IPS-11a (cell line): ENCODE data around the gene MMP24.
"Not testable (repeated sequence)": the region's sequence is repeated elsewhere in the genome, so short reads cannot be mapped to it uniquely, and the experiment has no call there.

Experiments used
- H3K4me3 ChIP-seq: one replicate; pipeline ENCODE4 v1.5.1; 2013; ENCODE audit warnings: low read depth, low read length, control low read depth

The MMP24 gene

DNA sequence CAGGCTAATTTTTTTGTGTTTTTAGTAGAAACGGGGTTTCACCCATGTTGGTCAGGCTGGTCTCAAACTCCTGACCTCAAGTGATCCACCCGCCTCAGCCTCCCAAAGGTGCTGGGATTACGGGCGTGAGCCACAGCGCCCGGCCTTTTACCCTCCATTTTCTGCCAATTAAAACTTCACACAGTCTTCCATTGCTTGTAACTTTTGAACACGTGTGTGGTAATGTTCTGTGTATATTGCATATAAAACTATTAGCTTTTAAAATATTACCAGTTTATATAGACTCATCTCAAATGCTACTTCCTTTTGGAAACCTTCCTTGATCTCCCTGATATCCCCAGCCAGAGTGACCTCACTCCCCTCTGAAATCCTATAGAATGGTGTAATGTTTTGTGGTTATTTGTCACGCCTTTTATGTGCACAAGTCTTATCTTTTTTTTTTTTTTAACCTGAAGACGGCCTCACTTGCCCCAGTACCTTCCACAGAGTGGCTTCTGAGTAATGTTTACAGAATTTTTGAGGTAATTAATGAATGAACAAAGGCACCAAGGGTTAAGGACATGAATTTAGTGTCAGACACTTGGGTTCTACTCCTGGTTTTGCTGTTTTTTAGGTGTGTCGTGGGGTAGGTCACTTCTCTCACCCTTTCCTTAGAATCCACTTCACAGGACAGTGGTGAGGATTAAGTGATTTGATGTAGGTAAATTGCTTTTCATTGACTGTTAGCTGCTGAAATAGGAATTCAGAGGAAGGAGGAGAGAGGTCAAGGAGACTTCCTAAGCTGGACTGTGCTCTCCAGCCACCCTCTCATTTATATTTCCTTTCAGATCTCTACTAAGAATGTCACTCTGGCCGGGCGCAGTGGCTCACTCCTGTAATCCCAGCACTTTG lies 11.2 kb upstream of the MMP24 start:
- no peak overlapping the region for H3K4me3 ChIP-seq

DNA sequence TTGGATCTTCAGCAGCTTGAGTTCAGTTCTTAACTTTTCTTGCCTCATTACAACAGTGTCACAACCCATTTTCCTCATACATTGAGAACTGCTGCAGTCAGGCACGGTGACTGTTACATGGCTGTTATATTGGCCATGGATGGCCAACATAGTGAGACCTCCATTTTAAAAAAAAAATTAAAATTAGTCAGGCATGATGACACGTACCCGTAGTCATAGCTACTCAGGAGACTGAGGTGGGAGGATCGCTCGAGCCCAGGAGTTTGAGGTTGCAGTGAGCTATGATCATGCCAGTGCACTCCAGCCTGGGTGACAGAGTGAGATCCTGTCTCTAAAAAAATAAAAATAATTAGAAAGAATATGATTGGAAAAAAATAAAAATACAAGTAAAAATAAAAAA lies 9.9 kb upstream of the MMP24 start:
- H3K4me3 ChIP-seq = no peak overlapping the region

DNA sequence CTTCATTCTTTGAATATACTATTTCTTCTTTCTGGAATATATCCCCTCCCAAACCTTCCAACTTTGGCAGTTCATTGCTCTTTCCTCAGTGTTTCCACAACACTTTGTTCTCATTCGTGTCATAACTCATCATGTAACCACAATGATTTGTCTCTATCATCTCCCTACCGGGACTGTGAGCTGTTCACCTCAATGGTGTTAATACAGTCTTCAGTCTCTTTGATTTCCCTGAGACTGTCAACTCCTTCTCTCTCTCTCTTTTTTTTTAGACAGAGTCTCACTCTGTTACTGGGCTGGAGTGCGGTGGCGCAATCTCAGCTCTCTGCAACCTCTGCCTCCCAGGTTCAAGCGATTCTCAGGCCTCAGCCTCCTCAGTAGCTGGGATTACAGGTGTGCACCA lies 2.5 kb upstream of the MMP24 start:
- H3K4me3 ChIP-seq = no peak overlapping the region

- H3K4me3 ChIP-seq = no peak overlapping the region
Measured at GRCh38 chr20:35224536-35224935, 2.0 kb upstream of the MMP24 start.

DNA sequence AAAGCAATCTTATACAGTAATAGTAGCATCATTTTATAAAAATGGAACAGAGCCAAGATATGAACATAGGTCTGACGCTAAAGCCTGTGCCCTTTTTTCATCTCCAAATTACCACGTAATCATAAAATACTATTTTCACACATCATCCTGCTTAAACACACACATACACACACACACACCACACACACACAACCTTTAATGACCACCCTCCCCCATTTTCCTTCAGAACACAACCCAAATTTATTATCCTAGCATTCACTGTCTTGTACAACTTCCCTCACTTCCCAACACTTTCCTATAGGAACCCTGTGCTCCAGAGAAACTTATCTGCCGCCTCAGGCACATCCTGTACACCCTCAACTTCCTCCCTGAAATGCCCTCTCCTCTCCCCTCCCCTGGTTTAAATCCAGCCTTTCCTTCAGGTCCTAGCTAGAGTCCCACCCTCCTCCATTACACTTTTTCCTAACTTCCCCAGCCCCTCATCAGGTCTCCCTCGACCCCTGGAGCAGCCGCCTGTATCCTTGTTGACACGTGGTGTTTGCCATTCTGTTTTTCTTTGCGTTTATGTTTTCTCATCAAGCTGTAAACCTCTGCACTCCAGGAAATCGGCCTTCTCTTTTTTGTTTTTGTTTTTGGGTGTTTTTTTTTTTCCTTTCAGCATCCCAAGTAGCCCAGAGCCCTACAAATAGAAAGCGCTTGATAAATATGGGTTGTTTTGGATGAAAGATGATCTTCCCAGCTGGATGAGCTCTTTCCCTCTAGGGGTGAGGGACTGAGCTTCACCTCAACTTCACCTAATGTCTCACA lies 968 bp upstream of the MMP24 start:
- H3K4me3 ChIP-seq = no peak overlapping the region

DNA sequence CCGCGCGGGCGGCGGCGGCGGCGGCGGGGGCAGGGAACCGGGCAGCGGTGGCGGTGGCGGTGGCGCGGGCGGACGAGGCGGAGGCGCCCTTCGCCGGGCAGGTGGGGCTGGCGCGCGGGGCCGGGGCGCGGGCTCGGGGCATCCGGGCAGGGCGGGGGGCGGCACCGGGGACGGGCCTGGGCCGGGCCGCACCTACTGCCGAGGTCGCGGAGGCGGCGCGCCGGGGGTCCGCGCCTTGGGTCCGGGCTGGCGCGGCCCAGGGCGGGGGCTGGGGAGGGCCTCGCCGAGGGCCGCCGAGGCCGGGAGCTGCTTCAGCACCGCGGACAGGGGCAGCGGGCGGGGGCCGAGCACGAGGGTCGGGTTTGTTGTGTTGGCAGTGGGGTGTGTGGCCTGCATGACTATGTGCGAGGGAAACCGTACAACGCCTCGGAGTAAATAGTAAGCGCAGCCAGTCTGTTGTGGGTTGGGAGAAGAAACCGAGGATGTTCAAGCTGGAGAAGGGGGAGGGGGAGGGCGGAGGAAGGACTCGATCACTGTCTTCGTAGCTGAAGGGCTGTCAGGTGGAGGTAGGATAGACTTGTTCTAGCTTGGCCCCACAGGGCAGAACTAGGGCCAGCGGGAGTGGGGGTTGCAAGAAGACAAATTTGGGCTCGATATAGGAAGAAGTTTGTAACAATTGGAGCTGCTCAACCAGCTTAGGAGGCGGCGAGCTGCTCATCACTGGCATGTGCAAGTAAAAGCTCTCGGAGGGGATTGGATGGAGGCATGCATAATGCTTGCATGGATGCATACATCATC lies 593 bp downstream of the MMP24 start:
- H3K4me3 ChIP-seq = peak overlapping the region; percentile 38

DNA sequence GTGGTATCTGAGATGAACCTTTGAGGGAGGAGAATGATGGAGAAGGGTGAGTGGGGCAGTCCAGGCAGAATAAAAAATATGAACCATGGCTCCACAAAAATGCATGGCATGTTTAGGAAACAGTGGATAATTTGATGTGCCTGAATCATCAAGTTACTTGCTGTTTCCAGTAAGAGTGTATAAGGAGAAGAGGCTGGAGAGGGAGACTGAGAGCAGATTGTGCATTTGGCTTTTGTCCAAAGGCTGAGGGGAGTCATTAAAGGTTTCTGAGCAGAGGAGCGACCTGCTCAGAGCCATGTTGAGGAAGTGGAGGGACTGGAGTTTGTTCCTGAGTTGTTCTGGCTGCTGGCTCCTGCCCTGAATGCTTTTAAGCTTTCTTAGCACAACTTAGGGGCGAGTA lies 6.1 kb downstream of the MMP24 start:
- H3K4me3 ChIP-seq = no peak overlapping the region

- H3K4me3 ChIP-seq = no peak overlapping the region
Measured at GRCh38 chr20:35235881-35236280, 9.4 kb downstream of the MMP24 start.

GRCh38 chr20:35237486-35237885 lies 11.0 kb downstream of the MMP24 start:
- H3K4me3 ChIP-seq = no peak overlapping the region

DNA sequence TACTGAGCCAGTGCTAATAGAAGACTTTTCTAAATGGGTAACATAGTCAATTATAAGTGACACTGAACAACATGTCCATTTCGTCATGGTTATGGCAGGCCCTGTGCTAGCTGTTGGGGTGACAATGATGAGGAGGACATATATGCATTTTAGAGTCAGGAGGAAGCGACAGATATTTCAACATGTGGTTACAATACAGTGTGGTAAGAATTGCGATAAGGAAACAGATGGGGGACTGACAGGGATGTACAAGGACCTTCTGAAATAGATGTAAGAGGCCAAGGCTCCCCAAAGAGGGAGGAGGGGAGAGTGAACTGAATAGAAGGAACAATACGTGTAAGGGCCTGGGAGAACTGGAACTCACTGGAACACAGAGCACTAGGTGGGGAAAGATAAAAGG lies 11.7 kb downstream of the MMP24 start:
- no peak overlapping the region for H3K4me3 ChIP-seq

DNA sequence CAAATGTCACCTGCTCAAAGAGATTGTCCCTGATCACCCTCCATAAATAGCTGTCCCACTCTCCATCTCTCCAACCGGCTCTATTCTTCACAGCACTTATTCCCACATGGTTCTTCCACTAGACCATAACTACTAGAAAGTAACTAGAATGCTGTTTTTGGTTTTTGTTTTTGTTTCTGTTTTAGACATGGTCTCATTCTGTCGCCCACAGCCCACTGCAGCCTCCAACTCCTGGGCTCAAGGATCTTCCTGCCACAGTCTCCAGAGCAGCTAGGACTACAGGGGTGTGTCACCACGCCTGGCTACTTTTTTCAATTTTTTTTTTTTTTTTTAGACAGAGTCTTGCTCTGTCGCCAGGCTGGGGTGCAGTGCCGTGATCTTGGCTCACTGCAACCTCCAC lies 12.2 kb downstream of the MMP24 start:
- H3K4me3 ChIP-seq = no peak overlapping the region

- no peak overlapping the region for H3K4me3 ChIP-seq
Measured at GRCh38 chr20:35240083-35240810, 13.8 kb downstream of the MMP24 start.

GRCh38 chr20:35240811-35241293 lies 14.4 kb downstream of the MMP24 start:
- no peak overlapping the region for H3K4me3 ChIP-seq

- H3K4me3 ChIP-seq = no peak overlapping the region
Measured at GRCh38 chr20:35243317-35243716, 16.8 kb downstream of the MMP24 start.

DNA sequence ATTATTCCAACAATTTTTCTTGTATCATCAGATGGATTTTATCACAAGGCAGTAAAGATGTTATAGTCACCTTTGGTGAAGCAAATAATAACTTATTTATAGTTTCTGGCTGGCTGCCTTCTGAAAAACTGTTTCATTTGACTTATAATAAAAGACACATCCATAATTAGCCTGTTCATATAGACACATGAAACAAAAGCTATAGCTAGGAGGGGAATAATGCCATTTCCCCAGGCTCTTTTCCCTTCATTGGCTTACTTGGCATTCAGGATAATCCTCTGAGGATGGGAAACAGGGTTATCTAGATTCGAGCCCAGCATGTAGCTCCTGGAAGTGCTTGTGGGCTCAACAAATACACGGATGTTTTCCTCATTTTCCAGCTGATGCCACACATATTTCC lies 17.5 kb downstream of the MMP24 start:
- H3K4me3 ChIP-seq = no peak overlapping the region

- no peak overlapping the region for H3K4me3 ChIP-seq
Measured at GRCh38 chr20:35246723-35247122, 20.2 kb downstream of the MMP24 start.

DNA sequence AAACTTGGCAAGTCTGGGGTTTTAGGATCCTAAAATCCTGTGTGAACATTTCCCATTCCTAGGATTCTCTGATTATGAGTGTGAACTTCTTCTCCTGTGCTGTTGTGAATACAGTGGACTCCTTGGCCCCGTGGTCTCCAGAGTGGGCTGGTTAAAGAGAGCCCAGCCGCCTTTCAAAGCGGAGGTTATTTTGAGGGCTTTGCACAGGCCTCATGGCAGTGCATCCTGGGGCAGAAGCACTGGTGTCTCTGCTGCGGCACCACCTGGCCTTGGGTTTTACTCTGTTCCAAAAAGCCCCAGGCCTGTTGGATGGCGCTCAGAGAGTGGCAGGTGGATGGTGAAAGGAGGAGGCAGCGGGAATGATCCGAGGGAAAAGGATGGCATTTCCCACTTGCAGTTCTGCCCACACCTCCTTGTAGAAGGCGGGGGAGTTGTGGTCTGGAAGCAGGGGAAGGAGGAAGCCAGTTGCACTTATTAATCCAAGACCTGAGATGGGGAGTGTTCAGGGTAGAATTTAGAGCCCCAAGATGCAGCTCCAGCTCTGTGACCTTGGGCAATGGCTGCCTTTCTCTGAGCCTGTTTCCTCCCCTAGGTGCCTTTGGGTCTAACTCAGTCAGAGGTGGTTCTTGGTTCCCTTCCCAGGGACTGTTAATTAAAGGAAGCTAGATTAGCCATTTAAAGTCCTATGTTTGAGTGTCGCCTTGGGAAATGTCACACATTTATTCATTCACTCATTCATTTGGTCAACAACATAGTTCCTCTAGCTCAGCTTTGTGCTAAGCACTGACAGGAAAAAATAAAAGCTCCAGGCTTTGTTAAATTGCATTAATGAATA lies 22.4 kb downstream of the MMP24 start:
- no peak overlapping the region for H3K4me3 ChIP-seq

GRCh38 chr20:35251613-35251940 lies 25.1 kb downstream of the MMP24 start:
- no peak overlapping the region for H3K4me3 ChIP-seq

- H3K4me3 ChIP-seq = no peak overlapping the region
Measured at GRCh38 chr20:35252037-35252461, 25.6 kb downstream of the MMP24 start.

GRCh38 chr20:35252598-35252997 lies 26.1 kb downstream of the MMP24 start:
- not testable (repeated sequence) for H3K4me3 ChIP-seq
